Stimulated activated CD4-positive, alpha-beta T cell treated with anti-CD3 and anti-CD28 coated beads, Interleukin-12 subunit alpha, Interleukin-12 subunit beta, amount 100 ng/mL, for 24 hours (primary cell): ENCODE measurements around the gene RNF168.
"Not testable (repeated sequence)": the region's sequence is repeated elsewhere in the genome, so short reads cannot be mapped to it uniquely, and the experiment has no call there.

ENCODE experiments used
- DNase-seq, 2 experiments: peaks; one replicate each; pipeline ENCODE4 v3.0.0-alpha.2; 2020; ENCODE audit warnings: low read depth in 2 of 2

The RNF168 gene, protein sequence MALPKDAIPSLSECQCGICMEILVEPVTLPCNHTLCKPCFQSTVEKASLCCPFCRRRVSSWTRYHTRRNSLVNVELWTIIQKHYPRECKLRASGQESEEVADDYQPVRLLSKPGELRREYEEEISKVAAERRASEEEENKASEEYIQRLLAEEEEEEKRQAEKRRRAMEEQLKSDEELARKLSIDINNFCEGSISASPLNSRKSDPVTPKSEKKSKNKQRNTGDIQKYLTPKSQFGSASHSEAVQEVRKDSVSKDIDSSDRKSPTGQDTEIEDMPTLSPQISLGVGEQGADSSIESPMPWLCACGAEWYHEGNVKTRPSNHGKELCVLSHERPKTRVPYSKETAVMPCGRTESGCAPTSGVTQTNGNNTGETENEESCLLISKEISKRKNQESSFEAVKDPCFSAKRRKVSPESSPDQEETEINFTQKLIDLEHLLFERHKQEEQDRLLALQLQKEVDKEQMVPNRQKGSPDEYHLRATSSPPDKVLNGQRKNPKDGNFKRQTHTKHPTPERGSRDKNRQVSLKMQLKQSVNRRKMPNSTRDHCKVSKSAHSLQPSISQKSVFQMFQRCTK

DNA sequence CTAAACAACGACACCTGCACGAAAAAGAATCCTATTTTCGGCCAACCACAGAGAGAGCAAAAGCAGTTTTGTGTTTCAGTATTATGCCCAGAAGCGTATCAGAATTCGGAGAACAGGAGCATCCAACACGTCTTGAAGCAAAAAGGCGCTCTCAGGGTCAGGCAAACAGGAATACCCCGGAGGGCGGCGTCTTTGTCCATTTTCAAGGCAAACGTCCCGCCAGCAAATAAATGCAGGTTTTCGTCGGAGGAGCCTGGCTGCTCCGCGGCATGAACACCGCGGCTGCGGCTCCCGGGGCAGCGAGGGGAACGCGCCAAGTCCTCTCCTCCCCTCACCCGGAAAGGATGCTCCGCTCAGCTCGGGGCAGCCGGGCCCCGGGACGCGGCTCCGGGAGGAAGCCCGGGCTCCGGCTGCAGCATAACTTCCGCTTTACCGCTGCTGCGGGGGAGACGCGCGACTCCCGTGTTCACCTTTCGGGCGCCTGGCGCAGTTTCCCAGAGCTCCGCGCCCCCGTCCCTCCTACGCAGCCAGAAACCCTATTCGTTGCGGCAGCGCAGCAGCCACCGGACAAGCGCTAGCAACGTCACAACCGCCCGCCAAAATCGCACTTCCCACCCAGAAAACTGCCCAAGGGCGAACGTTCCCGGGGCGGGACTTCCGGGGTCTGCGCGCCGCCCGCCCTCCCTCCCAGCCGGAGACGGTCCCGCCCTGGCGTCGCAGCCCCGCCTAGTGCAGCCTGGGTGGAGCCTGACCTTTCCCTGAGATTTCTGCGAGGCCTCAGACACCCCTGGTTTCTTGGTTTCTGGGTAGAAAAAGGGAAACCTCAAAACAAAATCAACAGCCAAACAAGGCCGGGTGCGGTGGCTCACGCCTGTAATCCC, at the start of gene RNF168:
Gene RNF168 (minus strand): TSS at position 573 of the 881 bp plus-strand sequence. CDS start 595 bp downstream, outside the sequence.
- DNase-seq, result peak; percentile 93 to 97

DNA sequence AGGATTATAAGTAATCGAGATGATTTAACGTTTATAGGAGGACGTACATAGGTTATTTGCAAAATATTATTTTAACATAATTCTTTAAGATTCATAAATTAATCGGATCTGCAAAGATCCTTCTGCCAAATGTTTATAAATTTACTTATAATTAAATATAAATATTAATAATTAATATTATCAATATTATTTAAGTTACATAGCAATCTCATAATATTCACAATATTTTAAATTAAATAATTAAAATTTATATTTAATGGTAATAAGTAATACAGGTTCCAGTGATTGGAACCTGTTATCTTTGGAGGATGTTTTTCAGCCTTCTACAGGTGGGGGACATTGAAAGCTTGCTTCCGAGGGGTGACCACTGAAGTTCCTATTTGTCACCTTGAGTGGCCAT, 48.7 kb upstream of the RNF168 start:
- no peak for DNase-seq

DNA sequence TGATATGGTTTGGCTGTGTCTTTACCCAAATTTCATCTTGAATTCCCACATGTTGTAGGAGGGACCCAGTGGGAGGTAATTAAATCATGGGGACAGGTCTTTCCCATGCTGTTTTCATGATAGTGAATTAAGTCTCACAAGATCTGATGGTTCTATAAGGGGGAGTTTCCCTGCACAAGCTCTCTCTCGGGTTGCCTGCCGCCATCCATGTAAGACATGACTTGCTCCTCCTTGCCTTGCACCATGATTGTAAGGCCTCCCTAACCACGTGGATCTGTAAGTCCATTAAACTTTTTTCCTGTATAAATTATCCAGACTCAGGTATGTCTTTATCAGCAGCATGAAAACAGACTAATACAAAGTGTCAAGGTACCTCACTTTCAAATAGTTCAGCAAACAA, 46.6 kb upstream of the RNF168 start:
- not testable (repeated sequence) for DNase-seq

DNA sequence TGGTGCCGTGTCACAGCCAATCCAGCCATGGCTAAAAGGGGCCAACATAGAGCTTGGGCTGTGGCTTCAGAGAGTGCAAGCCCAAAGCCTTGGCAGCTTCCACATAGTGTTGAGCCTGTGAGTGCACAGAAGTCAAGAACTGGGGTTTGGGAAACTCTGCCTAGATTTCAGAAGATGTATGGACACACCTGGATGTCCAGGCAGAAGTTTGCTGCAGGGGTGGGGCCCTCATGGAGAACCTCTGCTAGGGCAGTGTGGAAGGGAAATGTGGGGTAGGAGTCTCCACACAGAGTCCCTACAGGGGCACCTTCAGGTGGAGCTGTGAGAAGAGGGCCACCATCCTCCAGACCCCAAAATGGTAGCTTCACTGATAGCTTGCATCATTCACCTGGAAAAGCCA, 45.7 kb upstream of the RNF168 start:
- not testable (repeated sequence) for DNase-seq

DNA sequence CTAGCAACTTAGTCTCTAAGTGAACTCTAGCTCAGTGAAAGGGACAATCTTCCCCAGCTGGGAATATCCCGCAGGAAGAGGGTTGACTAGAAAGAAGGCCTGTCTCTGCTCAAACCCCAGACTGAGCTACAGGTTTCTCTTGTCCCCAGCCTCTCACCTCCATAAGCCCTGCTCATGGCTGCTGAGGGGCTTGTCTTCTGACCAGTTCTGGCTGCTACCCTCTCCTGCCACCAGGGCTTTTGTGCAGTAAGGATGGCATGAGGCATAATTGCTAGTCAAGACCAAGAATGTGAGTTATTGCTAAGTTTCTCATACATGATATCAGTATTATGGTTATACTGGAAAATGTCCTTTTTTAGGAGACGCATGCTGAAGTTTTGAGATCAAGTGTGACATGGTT, 43.5 kb upstream of the RNF168 start:
- no peak for DNase-seq

DNA sequence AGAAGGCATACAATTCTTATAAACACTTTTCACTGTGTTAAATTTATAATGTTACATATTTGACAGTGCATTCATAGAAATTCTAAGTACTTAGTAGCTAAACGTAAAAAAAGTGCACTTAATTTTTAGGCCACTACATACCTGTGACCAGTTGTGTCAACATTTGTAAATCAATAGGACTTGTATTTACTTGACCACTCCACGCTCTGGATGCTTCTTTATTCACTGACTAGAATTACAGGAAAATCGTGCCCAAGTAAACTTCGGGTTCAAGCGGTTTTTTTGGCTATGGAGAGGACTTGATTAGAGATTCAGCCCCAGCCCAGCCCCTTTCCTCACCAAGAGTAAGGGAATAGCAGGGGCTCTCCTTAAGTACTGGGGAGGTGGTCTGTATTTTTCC, 43.0 kb upstream of the RNF168 start:
- no peak for DNase-seq

DNA sequence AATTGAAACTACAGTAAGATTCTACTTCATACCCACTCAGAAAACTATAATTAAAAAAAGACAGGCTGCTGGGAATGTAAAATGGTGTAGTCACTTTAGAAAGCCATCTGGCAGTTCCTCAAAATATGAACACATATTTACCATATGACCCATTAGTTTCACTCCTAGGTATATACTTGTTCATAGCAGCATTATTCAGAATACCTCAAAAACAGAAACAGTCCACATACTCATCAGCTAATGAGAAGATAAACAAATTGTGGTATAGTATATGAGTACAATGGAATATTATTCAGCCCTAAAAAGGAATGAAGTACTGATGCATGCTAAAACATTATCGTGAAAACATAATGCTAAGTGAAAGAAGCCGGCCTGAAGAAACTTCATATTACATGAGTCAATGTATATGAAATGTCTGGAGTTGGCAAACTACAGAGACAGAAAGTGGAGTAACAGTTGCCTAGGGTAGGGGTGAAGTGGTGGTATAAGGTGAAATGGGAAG, 41.0 kb upstream of the RNF168 start:
- no peak for DNase-seq

DNA sequence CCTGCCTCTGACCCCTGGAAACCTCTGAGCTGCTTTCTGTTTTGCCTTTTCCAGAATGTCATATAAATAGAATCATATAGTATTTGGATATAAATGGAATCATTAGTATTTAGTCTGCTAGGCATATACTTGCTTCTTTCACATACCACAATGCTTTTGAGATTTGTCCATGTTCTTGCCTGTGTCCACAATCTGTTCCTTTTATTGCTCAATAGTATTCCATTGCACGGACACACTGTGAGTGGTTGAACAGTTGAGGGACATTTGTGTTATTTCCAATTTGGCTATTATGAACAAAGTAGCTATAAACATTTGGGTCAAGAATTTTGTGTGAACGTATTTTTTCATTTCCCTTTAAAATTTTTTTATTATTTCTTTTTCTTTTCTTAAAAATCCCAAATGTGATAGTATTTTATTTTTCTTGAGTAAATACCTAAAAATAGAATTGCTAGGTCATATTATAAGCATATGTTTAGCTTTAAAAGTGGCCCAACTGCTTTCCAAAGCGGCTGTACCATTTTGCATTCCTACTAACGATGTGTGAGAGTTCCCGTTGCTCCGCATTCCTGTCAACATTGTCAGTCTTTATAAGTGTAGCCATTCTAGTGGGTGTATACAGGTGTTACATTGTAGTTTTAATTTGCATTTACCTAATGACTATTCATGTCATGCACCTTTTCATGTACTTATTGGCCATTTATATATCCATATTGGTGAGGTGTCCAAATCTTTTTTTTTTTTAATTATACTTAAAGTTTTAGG, 38.3 kb upstream of the RNF168 start:
- DNase-seq, result no peak

DNA sequence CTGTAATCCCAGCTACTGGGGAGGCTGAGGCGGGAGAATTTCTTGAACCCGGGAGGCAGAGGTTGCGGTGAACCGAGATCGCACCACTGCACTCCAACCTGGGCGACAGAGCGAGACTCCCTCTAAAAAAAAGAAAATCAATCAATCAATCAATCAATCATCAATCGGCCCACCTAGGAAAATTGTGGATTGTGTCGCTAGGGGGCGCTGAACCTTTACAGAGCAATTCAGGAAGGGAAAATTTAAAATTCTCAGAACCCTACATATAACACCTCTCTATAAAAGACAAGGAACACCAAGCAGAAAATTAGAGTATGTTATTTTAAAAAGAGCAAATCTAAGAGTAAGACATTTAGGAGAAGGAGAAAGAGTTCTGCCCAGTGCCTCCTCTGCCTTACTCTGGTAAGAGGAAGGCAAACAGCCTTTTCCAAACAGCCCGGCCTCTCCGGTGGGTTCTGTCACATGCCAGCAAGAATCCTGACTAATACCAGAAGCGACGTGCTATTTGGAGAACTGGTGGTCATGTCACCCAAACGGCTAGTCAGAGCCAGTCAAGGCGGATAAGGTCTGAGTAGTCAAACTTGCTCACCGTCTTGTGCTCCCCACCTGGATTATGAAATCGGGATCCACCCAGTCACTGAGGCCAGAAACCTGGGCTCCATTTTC, 33.9 kb upstream of the RNF168 start:
- DNase-seq, result peak in 1 of 2 experiments; percentile 61

DNA sequence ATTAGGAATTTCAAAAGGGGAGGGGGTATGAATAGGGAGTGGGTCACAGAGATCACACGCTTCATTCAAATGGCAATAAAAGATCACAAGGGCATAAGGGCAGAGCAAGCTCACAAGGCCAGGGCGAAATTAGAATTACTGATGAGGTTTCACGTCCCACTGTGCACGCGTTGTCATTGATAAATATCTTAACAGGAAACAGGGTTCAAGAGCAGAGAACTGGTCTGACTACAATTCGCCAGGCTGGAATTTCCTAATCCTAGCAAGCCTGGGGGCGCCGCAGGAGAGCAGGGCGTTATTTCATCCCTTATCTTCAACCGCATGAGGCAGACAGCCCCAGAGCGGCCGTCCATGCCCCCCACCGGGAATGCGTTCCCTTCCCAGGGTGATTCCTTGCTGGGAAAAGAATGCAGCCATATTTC, 29.7 kb upstream of the RNF168 start:
- DNase-seq, result no peak

DNA sequence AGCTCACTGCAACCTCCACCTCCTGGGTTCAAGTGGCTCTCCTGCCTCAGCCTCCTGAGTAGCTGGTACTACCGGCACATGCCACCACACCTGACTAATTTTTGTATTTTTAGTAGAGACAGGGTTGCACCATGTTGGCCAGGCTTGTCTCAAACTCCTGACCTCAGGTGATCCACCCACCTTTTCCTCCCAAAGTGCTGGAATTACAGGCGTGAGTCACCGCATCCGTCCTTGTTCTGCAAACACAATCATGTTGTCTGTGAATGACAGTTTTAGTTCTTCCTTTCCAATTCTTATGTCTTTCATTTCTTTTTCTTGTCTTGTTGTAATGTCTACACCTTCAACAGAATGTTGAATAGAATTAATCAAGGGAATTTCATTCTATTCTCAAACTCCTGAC, 27.9 kb upstream of the RNF168 start:
- DNase-seq, result no peak

DNA sequence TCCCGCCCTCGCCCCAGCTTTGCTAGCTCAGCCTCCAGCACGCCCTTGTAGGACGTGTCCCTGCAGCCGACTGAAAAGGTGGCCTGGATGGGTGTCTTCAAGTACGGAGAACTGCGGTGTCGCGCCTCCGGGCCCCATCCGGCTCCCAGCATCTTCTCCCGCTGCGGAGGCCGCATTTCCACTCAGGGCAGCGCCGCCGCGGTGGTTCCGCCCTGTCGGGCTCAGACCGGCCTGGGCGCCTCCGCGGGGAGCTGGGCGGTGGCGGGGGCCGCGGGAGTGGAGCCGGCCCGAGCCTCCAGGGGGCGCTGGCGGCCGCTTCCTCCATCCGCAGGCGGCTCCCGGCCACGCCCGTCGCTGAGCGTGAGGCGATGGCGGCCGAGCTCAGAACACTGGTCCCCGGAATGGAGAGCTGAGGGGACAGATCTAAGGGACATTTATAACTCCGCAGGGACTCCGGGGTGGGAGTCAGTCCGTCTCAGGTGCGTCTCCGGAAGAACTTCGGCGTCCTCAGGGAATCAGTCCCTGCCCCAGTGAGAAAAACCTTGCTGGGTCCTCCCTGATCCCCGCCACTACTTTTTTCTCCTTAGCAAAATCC, 25.2 kb upstream of the RNF168 start:
- peak; percentile 69 to 82 for DNase-seq

DNA sequence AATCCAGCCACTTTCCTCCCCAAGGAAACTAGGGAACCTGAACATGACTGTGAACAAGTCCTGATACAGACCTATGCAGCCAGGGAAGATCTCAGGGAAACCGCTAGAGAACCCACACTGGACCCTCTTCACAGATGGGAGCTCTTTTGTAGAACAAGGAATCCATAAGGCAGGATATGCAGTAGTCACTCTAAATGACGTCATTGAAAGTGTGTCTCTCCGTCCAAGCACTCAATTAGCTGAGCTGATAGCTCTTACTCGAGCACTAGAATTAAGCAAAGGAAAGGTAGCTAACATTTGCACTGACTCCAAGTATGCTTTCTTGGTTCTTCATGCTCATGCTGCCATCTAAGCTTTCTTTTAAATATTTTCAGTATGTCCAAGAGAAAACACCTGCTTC, 21.6 kb upstream of the RNF168 start:
- DNase-seq, result no peak

DNA sequence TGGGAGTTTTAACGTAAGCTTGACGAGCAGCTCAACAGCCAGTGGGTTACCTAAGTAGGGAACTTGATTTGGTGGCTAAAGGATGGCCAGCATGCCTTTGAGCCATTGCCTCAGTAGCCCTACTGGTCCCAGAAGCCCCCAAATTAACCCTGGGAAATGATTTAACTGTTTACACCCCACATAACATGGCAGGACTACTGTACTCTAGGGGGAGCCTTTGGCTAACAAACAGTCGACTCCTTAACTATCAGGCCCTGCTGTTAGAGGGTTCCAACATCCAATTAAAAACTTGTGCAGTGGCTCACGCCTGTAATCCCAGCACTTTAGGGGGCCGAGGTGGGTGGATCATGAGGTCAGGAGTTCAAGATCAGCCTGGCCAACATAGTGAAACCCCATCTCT, 21.0 kb upstream of the RNF168 start:
- DNase-seq, result no peak

DNA sequence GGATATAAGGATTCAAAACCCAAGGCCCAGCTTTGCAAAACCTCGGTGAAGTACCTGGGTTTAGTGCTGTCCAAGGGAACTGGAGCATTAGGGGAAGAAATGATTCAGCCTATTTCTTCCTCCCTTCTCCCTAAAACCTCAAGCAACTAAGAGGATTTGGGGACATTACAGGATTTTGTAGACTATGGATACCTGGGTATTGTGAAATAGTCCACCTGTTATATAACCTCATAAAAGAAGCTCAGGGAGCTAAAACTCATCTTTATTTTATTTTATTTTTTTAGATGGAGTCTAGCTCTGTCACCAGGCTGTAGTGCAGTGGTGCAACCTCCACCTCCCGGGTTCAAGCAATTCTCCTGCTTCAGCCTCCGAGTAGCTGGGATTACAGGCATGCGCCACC, 20.3 kb upstream of the RNF168 start:
- no peak for DNase-seq

DNA sequence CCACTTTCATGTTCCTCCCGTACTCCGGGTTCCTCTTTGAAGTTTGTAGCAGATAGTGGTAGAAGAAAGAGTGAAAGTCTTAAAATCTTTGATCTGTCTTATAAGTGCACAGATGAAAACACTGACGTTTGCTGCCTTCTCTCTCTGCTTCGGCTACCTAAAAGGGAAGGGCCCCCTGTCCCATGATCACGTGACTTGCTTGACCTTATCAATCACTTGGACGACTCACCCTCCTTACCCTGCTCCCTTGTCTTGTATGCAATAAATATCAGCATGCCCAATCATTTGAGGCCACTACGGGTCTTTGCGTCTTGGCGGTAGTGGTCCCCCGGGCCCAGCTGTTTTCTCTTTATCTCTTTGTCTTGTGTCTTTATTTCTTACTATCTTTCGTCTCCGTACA, 17.7 kb upstream of the RNF168 start:
- DNase-seq, result not testable (repeated sequence)

DNA sequence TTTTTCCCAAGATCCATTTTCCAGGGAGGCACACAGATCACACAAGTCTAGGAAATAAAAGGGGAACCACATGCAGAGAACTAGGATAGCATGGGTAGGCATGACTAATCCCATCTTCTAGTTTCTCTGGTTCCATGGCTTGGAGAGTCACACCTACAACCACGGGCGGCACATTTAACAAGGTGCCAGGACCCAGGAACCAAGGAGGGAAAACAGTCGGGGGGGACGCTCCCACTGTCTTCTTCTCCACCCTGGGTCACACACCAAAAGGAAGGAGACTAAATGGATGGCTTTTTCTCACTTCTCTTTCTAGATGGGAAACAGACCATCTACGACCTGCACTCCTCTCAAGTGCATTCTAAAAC, 16.1 kb upstream of the RNF168 start:
- DNase-seq, result no peak

DNA sequence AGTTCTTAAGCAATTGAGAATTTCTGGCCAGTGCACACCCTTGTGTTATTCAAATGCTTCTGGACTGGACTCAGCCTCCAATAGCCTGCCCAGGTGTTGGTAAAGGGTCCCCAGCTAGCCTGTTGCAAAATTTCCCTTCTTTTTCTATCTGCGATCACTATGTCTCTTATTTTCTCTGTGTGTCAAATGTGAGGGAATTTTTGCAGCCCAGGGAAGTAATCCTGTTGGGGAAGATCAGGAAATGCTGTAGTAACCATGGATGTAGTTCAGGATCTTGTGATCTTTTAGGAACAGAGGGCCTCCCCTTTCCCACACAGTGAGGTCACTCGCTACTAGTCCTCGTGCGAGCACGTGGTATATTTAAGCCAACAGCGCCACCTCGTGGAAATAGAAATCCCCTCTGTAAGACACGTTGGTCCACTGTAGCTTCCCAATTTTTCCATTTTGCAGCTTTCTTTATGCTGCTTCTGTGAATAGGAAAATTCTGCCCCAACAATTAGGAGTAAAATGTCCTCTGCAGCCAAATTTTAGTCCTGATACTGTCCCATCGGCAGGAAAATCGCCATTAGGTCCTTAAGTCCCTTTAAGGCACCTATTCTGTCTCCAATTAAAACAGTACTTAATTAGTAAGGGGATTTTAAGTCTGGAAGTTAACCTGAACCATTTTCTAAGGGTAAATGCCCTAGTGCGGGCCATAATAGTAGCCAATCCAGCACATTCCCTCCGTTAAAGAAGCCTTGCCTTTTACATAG, 15.6 kb upstream of the RNF168 start:
- DNase-seq, result peak in 1 of 2 experiments; percentile 44

DNA sequence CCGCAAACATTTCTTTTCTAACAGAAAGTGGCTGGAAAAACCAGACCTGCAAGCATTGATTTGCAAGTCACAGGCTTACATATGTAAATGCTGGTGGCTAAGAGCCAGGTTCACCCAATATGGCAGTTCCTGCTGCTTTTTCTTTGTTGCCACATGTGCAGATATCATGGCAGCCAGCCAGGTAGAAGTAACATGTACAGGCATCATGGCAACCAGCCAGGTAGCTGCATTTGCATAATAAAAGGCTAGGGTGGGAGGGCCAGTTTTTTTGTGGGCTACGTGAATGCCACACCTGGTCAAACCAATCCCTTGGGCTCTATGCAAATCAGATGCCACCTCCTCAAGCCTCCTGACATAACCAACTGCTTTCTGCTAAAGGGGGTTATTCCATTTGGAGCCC, 14.4 kb upstream of the RNF168 start:
- no peak for DNase-seq
